Muscle layer of duodenum (tissue), 2 donors: Measurements from ENCODE around the gene DEUP1.
"Not testable (repeated sequence)": the region's sequence is repeated elsewhere in the genome, so short reads cannot be mapped to it uniquely, and the experiment has no call there.

Experiments used
- H3K27ac ChIP-seq: one replicate; pipeline ENCODE4 v1.7.0; 2013; ENCODE audit warnings: mild to moderate bottlenecking, low read length
- H3K27me3 ChIP-seq: one replicate; pipeline ENCODE4 v1.7.0; 2013; ENCODE audit warnings: low read depth, mild to moderate bottlenecking, control low read depth, low read length
- H3K36me3 ChIP-seq, 2 donors: one replicate each; pipeline ENCODE4 v1.7.0; 2013; ENCODE audit warnings: low read length in 2 of 2, control low read depth in 1 of 2, mild to moderate bottlenecking in 1 of 2; ENCODE audit not compliant: insufficient read depth in 2 of 2, control insufficient read depth in 1 of 2
- H3K4me1 ChIP-seq, 2 donors: one replicate each; pipeline ENCODE4 v1.7.0; 2013; ENCODE audit warnings: low read length in 2 of 2, mild to moderate bottlenecking in 2 of 2, control low read depth in 1 of 2, moderate library complexity in 1 of 2; ENCODE audit not compliant: insufficient read depth in 2 of 2, control insufficient read depth in 1 of 2
- H3K4me3 ChIP-seq, 2 donors: one replicate each; pipeline ENCODE4 v1.7.0; 2013; ENCODE audit warnings: low read length in 2 of 2, low read depth in 1 of 2, mild to moderate bottlenecking in 1 of 2
- H3K9me3 ChIP-seq, 2 donors: one replicate each; pipeline ENCODE4 v1.7.0; 2013; ENCODE audit warnings: low read length in 2 of 2, control low read depth in 1 of 2, mild to moderate bottlenecking in 1 of 2; ENCODE audit not compliant: control insufficient read depth in 1 of 2
- donor health status: healthy.

DEUP1 gene

GRCh38 chr11:93330446-93330984 lies at the start of gene DEUP1:
Gene DEUP1, plus strand, starts transcription at chr11:93330742. Its CDS starts 1,518 bp downstream, at chr11:93332260.
- peak within 1 kb of the TSS; percentile 37 to 62 for H3K4me3 ChIP-seq
- no peaks in the 10 kb centered on the region for H3K9me3 ChIP-seq
- no peak within 1 kb of the TSS for H3K27ac ChIP-seq
- H3K4me1 ChIP-seq, result no peaks in the 10 kb centered on the region
- H3K27me3 ChIP-seq, result no peaks in the 10 kb centered on the region
- no peaks in the 10 kb centered on the region for H3K36me3 ChIP-seq

GRCh38 chr11:93285430-93285829 lies 45.1 kb upstream of the DEUP1 start:
- Histone ChIP-seq H3K27me3 (no peaks in the 10 kb centered on the region), H3K4me3 (no peak overlapping the region), H3K27ac (no peak overlapping the region), H3K36me3 (no peaks in the 10 kb centered on the region), H3K9me3 (no peaks in the 10 kb centered on the region), H3K4me1 (no peaks in the 10 kb centered on the region)

- H3K4me1 ChIP-seq, result no peaks in the 10 kb centered on the region
- H3K27me3 ChIP-seq, result no peaks in the 10 kb centered on the region
- no peaks in the 10 kb centered on the region for H3K36me3 ChIP-seq
- H3K9me3 ChIP-seq, result no peaks in the 10 kb centered on the region
- H3K4me3 ChIP-seq, result no peak overlapping the region
- H3K27ac ChIP-seq, result no peak overlapping the region
These were observed 43.1 kb upstream of the DEUP1 start for GRCh38 chr11:93287434-93287833.

GRCh38 chr11:93288079-93288478 lies 42.5 kb upstream of the DEUP1 start:
- Histone ChIP-seq H3K36me3 (no peaks in the 10 kb centered on the region), H3K4me1 (no peaks in the 10 kb centered on the region), H3K4me3 (no peak overlapping the region), H3K27ac (no peak overlapping the region), H3K27me3 (no peaks in the 10 kb centered on the region), H3K9me3 (no peaks in the 10 kb centered on the region)

GRCh38 chr11:93288767-93289166 lies 41.8 kb upstream of the DEUP1 start:
- Histone ChIP-seq H3K27ac (no peak overlapping the region), H3K27me3 (no peaks in the 10 kb centered on the region), H3K4me1 (no peaks in the 10 kb centered on the region), H3K4me3 (no peak overlapping the region), H3K36me3 (no peaks in the 10 kb centered on the region), H3K9me3 (no peaks in the 10 kb centered on the region)

- H3K27me3 ChIP-seq, result no peaks in the 10 kb centered on the region
- H3K36me3 ChIP-seq, result no peaks in the 10 kb centered on the region
- H3K27ac ChIP-seq, result no peak overlapping the region
- no peak overlapping the region for H3K4me3 ChIP-seq
- H3K4me1 ChIP-seq, result no peaks in the 10 kb centered on the region
- H3K9me3 ChIP-seq, result no peaks in the 10 kb centered on the region
These were observed 40.6 kb upstream of the DEUP1 start for GRCh38 chr11:93289782-93290463.

- no peaks in the 10 kb centered on the region for H3K9me3 ChIP-seq
- H3K4me3 ChIP-seq, result no peak overlapping the region
- H3K4me1 ChIP-seq, result no peaks in the 10 kb centered on the region
- no peaks in the 10 kb centered on the region for H3K36me3 ChIP-seq
- H3K27ac ChIP-seq, result no peak overlapping the region
- H3K27me3 ChIP-seq, result no peaks in the 10 kb centered on the region
These were observed 39.4 kb upstream of the DEUP1 start for GRCh38 chr11:93291110-93291509.

- Histone ChIP-seq H3K36me3 (no peaks in the 10 kb centered on the region), H3K27ac (no peak overlapping the region), H3K27me3 (no peaks in the 10 kb centered on the region), H3K9me3 (no peaks in the 10 kb centered on the region), H3K4me1 (no peaks in the 10 kb centered on the region), H3K4me3 (no peak overlapping the region)
These were observed 38.6 kb upstream of the DEUP1 start for GRCh38 chr11:93291898-93292297.

- Histone ChIP-seq H3K27ac (no peak overlapping the region), H3K36me3 (no peaks in the 10 kb centered on the region), H3K4me3 (no peak overlapping the region), H3K27me3 (no peaks in the 10 kb centered on the region), H3K9me3 (no peaks in the 10 kb centered on the region), H3K4me1 (no peaks in the 10 kb centered on the region)
These were observed 34.5 kb upstream of the DEUP1 start for GRCh38 chr11:93295921-93296575.

- Histone ChIP-seq H3K4me3 (no peak overlapping the region), H3K9me3 (no peaks in the 10 kb centered on the region), H3K4me1 (no peaks in the 10 kb centered on the region), H3K36me3 (no peaks in the 10 kb centered on the region), H3K27me3 (no peaks in the 10 kb centered on the region), H3K27ac (no peak overlapping the region)
These were observed 26.9 kb upstream of the DEUP1 start for GRCh38 chr11:93303689-93304088.

GRCh38 chr11:93314399-93314798 lies 16.1 kb upstream of the DEUP1 start:
- H3K9me3 ChIP-seq, H3K27ac ChIP-seq, H3K36me3 ChIP-seq, H3K27me3 ChIP-seq, H3K4me3 ChIP-seq, H3K4me1 ChIP-seq: not testable (repeated sequence)
